Measurements from ENCODE around the gene TCF12.

- TF ChIP-seq MAX (IDR thresholded peaks at IDR 0.05; ENCODE audit: insufficient read depth, insufficient read length) (no peak), POLR2A (IDR thresholded peaks at IDR 0.05; ENCODE audit: low read depth, low read length) (no peak), CTCF (IDR thresholded peaks at IDR 0.05; ENCODE audit: extremely low read depth in 1 of 2, insufficient read depth in 1 of 2, low read depth in 1 of 2, low read length in 2 of 2) (no peak), POLR2AphosphoS5 (IDR thresholded peaks at IDR 0.05; ENCODE audit: insufficient read depth, low read depth, low read length) (no peak)
Measured at GRCh38 chr15:57283774-57284503, 365.5 kb downstream of the TCF12 start.
